ENCODE results near the gene EPHA10.

EPHA10 gene

GRCh38 chr1:37721565-37721964 is 43.4 kb downstream of the EPHA10 start:
- no peak for DNase-seq
- H3K27ac ChIP-seq (ENCODE audit: insufficient read depth in 1 of 2, low read depth in 1 of 2, low read length in 2 of 2, poor library complexity in 1 of 2, severe bottlenecking in 2 of 2), result no peak overlapping the region
- H3K27me3 ChIP-seq (replicated peaks in 2 of 5; ENCODE audit: control insufficient read depth in 4 of 5, insufficient read depth in 5 of 5, low read length in 4 of 5), result peaks cover 0 to 5% (median 2%) of the 10 kb centered on the region in 5 experiments
- H3K4me3 ChIP-seq (ENCODE audit: control insufficient read depth in 1 of 7, extremely low read depth in 1 of 7, insufficient read depth in 4 of 7, low read depth in 2 of 7, low read length in 6 of 7), result no peak overlapping the region
- ChIA-PET POLR2A (no interaction called here), CTCF (no interaction called here)
- no peaks in the 10 kb centered on the region for H3K36me3 ChIP-seq (ENCODE audit: control insufficient read depth in 4 of 4, insufficient read depth in 4 of 4, low read length in 3 of 4)
- peaks cover 0 to 6% (median 2%) of the 10 kb centered on the region in 4 experiments for H3K4me1 ChIP-seq (ENCODE audit: control extremely low read depth in 1 of 4, control insufficient read depth in 4 of 4, insufficient read depth in 4 of 4, low read length in 3 of 4)
- H3K9me3 ChIP-seq (ENCODE audit: control extremely low read depth in 1 of 5, control insufficient read depth in 4 of 5, insufficient read depth in 2 of 5, low read depth in 1 of 5, low read length in 4 of 5), result no peaks in the 10 kb centered on the region
- 91% methylated on average over 18 of the region's 19 CpGs for WGBS (ENCODE audit: insufficient coverage)

DNA sequence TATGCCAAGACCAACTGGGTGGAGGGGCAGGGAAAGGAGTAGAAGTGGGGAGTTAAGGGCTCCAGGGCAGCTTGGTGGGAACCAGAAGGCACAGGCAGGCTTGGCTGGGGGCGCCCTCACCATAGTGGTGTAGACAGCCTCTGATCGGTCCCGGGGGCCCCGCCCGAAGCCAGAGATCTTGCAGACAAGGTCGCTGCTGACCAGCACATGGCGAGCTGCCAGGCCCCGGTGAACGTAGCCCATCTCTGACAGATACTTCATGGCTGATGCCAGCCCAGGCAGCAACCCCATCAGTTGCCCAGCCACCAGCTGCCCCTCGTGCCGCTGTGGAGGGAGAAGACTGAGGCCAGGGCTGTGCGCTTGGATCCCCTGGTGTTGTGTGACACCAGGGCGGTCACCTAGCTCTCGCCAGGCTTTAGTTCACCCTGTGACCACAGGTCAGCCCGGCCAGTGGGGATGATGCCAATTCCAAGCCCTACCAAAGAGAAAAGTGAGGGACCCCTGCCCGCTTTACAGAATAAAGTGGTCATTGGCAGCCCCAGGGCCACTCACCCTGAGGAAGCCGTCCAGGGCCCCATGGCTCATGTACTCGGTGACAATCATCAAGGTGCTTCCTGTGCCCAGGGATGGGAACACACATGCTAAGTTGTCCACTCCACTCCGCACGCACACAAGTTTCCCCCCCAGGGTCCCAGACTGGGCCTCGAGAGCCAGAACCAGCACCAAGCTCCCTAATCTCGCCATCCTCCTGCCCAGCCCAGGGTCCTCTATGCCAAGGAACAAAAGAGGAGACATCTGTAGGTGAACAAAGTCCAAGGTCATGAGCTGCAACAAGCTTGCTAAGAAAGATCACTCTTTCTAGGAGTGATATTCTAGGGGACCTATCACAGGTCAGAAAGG is 44.4 kb downstream of the EPHA10 start:
- Histone ChIP-seq H3K9me3 (ENCODE audit: control extremely low read depth in 1 of 5, control insufficient read depth in 4 of 5, insufficient read depth in 2 of 5, low read depth in 1 of 5, low read length in 4 of 5) (no peaks in the 10 kb centered on the region), H3K36me3 (ENCODE audit: control insufficient read depth in 4 of 4, insufficient read depth in 4 of 4, low read length in 3 of 4) (no peaks in the 10 kb centered on the region), H3K4me3 (ENCODE audit: control insufficient read depth in 1 of 7, extremely low read depth in 1 of 7, insufficient read depth in 4 of 7, low read depth in 2 of 7, low read length in 6 of 7) (no peak overlapping the region), H3K4me1 (ENCODE audit: control extremely low read depth in 1 of 4, control insufficient read depth in 4 of 4, insufficient read depth in 4 of 4, low read length in 3 of 4) (peaks cover 0 to 3% (median 0%) of the 10 kb centered on the region in 4 experiments), H3K27ac (ENCODE audit: insufficient read depth in 1 of 2, low read depth in 1 of 2, low read length in 2 of 2, poor library complexity in 1 of 2, severe bottlenecking in 2 of 2) (no peak overlapping the region), H3K27me3 (replicated peaks in 2 of 5; ENCODE audit: control insufficient read depth in 4 of 5, insufficient read depth in 5 of 5, low read length in 4 of 5) (peaks cover 0 to under 1% (median 0%) of the 10 kb centered on the region in 5 experiments)
- WGBS (ENCODE audit: insufficient coverage), result 92% methylated on average over 22 of the region's 22 CpGs
- POLR2A ChIA-PET, result interaction anchor here (0.6 kb wide), 1 partner anchor 76 kb away, joined by 3 read pairs; no protein-coding TSS in a partner anchor
- no peak for DNase-seq
- CTCF ChIA-PET, result no interaction called here

- H3K4me1 ChIP-seq (ENCODE audit: control extremely low read depth in 1 of 4, control insufficient read depth in 4 of 4, insufficient read depth in 4 of 4, low read length in 3 of 4), result peaks cover 0 to 3% (median 0%) of the 10 kb centered on the region in 4 experiments
- 99% methylated on average over 11 of the region's 13 CpGs for WGBS (ENCODE audit: insufficient coverage)
- H3K27ac ChIP-seq (ENCODE audit: insufficient read depth in 1 of 2, low read depth in 1 of 2, low read length in 2 of 2, poor library complexity in 1 of 2, severe bottlenecking in 2 of 2), result no peak overlapping the region
- H3K36me3 ChIP-seq (ENCODE audit: control insufficient read depth in 4 of 4, insufficient read depth in 4 of 4, low read length in 3 of 4), result no peaks in the 10 kb centered on the region
- no peak for DNase-seq
- ChIA-PET CTCF (no interaction called here), POLR2A (no interaction called here)
- H3K4me3 ChIP-seq (ENCODE audit: control insufficient read depth in 1 of 7, extremely low read depth in 1 of 7, insufficient read depth in 4 of 7, low read depth in 2 of 7, low read length in 6 of 7), result no peak overlapping the region
- H3K9me3 ChIP-seq (ENCODE audit: control extremely low read depth in 1 of 5, control insufficient read depth in 4 of 5, insufficient read depth in 2 of 5, low read depth in 1 of 5, low read length in 4 of 5), result no peaks in the 10 kb centered on the region
- H3K27me3 ChIP-seq (replicated peaks in 2 of 5; ENCODE audit: control insufficient read depth in 4 of 5, insufficient read depth in 5 of 5, low read length in 4 of 5), result no peaks in the 10 kb centered on the region
Observed at GRCh38 chr1:37719572-37720195, 45.2 kb downstream of the EPHA10 start.

GRCh38 chr1:37718901-37719571 is 45.9 kb downstream of the EPHA10 start:
- 97% methylated on average over 15 of the region's 15 CpGs for WGBS (ENCODE audit: insufficient coverage)
- peaks cover 0 to 3% (median 0%) of the 10 kb centered on the region in 4 experiments for H3K4me1 ChIP-seq (ENCODE audit: control extremely low read depth in 1 of 4, control insufficient read depth in 4 of 4, insufficient read depth in 4 of 4, low read length in 3 of 4)

DNA sequence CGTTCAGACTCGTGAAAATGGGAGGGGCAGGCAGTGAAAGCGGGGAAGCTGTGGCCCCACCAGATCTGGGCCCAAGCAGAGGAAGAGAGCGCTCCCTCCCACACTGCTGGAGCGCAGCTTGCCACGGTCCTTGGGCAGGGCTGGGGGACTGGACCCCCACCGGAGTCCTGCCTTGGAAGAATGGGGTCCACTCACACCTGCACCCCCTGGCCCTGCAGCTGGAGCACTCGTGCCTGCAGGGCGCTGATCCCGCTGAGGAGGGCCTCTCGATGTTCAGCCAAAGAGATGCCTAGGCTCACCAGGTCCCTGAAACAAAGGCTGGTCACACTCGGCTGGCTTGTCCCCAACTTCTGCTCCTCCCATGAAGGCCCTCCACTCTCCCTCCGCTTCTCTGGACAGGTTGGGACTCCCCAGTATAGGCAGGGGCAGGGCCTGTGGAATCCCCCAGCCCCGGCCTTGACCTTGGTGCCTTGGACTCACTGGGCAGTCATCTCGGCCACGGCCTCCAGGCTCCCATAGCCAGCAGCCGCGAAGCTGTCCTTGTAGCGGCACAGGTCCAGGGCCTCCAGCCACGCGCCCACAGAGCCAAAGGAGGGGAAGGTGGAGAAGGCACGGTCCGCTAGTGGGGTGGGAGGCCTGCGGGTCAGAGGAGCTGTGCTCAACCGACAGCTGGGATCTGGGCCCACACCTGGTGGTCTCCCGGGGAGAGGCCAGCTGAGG is 46.6 kb downstream of the EPHA10 start:
- Histone ChIP-seq H3K9me3 (ENCODE audit: control extremely low read depth in 1 of 5, control insufficient read depth in 4 of 5, insufficient read depth in 2 of 5, low read depth in 1 of 5, low read length in 4 of 5) (no peaks in the 10 kb centered on the region), H3K4me3 (ENCODE audit: control insufficient read depth in 1 of 7, extremely low read depth in 1 of 7, insufficient read depth in 4 of 7, low read depth in 2 of 7, low read length in 6 of 7) (no peak overlapping the region), H3K4me1 (ENCODE audit: control extremely low read depth in 1 of 4, control insufficient read depth in 4 of 4, insufficient read depth in 4 of 4, low read length in 3 of 4) (peaks cover 0 to 3% (median 0%) of the 10 kb centered on the region in 4 experiments), H3K27me3 (replicated peaks in 2 of 5; ENCODE audit: control insufficient read depth in 4 of 5, insufficient read depth in 5 of 5, low read length in 4 of 5) (no peaks in the 10 kb centered on the region), H3K27ac (ENCODE audit: insufficient read depth in 1 of 2, low read depth in 1 of 2, low read length in 2 of 2, poor library complexity in 1 of 2, severe bottlenecking in 2 of 2) (no peak overlapping the region), H3K36me3 (ENCODE audit: control insufficient read depth in 4 of 4, insufficient read depth in 4 of 4, low read length in 3 of 4) (no peaks in the 10 kb centered on the region)
- ChIA-PET CTCF (interaction anchor here (1.0 to 1.4 kb wide), 2 partner anchors 9 to 142 kb away, joined by 3 read pairs; no protein-coding TSS in a partner anchor), POLR2A (no interaction called here)
- no peak for DNase-seq
- 97% methylated on average over 26 of the region's 26 CpGs for WGBS (ENCODE audit: insufficient coverage)

More at GRCh38 chr1:37718901-37719571, 45.9 kb downstream of the EPHA10 start:
- Histone ChIP-seq H3K27me3 (replicated peaks in 2 of 5; ENCODE audit: control insufficient read depth in 4 of 5, insufficient read depth in 5 of 5, low read length in 4 of 5) (no peaks in the 10 kb centered on the region), H3K36me3 (ENCODE audit: control insufficient read depth in 4 of 4, insufficient read depth in 4 of 4, low read length in 3 of 4) (no peaks in the 10 kb centered on the region), H3K4me3 (ENCODE audit: control insufficient read depth in 1 of 7, extremely low read depth in 1 of 7, insufficient read depth in 4 of 7, low read depth in 2 of 7, low read length in 6 of 7) (no peak overlapping the region), H3K9me3 (ENCODE audit: control extremely low read depth in 1 of 5, control insufficient read depth in 4 of 5, insufficient read depth in 2 of 5, low read depth in 1 of 5, low read length in 4 of 5) (no peaks in the 10 kb centered on the region), H3K27ac (ENCODE audit: insufficient read depth in 1 of 2, low read depth in 1 of 2, low read length in 2 of 2, poor library complexity in 1 of 2, severe bottlenecking in 2 of 2) (no peak overlapping the region)
- POLR2A ChIA-PET, result no interaction called here
- no peak for DNase-seq
- CTCF ChIA-PET, result interaction anchor here (1.4 kb wide), 1 partner anchor 8 kb away, joined by 3 read pairs; no protein-coding TSS in a partner anchor

DNA sequence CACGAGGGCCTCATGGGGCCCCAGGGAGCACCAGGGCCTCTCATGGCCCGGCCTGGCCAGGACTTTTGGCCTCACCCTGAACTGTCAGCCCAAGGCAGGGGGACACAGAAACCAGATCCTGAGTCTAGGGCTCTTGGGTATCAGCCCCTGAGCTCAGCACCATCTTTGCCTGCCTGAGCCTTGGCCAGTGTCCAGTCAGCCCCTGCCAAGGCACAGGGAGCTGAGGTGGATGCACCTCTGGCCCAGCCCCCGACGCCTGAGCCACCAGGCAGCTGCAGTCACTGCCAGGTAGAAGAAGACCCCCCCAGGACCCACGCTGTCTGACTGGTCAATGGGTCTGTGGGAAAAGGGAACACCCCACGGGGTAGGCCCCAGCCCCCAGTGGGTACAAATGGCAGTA is 47.3 kb downstream of the EPHA10 start:
- CTCF ChIA-PET, result interaction anchor here (1.0 to 1.4 kb wide), 4 partner anchors 10 to 143 kb away, joined by 3 to 4 read pairs (median 3); no protein-coding TSS in a partner anchor
- POLR2A ChIA-PET, result no interaction called here
- 85% methylated on average over 6 of the region's 6 CpGs for WGBS (ENCODE audit: insufficient coverage)

More for the DNA sequence above, 47.3 kb downstream of the EPHA10 start:
- no peaks in the 10 kb centered on the region for H3K36me3 ChIP-seq (ENCODE audit: control insufficient read depth in 4 of 4, insufficient read depth in 4 of 4, low read length in 3 of 4)
- H3K4me3 ChIP-seq (ENCODE audit: control insufficient read depth in 1 of 7, extremely low read depth in 1 of 7, insufficient read depth in 4 of 7, low read depth in 2 of 7, low read length in 6 of 7), result no peak overlapping the region
- H3K27ac ChIP-seq (ENCODE audit: insufficient read depth in 1 of 2, low read depth in 1 of 2, low read length in 2 of 2, poor library complexity in 1 of 2, severe bottlenecking in 2 of 2), result no peak overlapping the region
- no peak for DNase-seq
- H3K9me3 ChIP-seq (ENCODE audit: control extremely low read depth in 1 of 5, control insufficient read depth in 4 of 5, insufficient read depth in 2 of 5, low read depth in 1 of 5, low read length in 4 of 5), result no peaks in the 10 kb centered on the region
- no peaks in the 10 kb centered on the region for H3K27me3 ChIP-seq (replicated peaks in 2 of 5; ENCODE audit: control insufficient read depth in 4 of 5, insufficient read depth in 5 of 5, low read length in 4 of 5)
- no peaks in the 10 kb centered on the region for H3K4me1 ChIP-seq (ENCODE audit: control extremely low read depth in 1 of 4, control insufficient read depth in 4 of 4, insufficient read depth in 4 of 4, low read length in 3 of 4)
